T-helper 2 cell treated with Interferon-gamma antibody and Interleukin-4, amounts not matched to agents 100 ng/mL and 5 ng/mL, for 36 hours (primary cell): ENCODE data around the gene ZNF117. TPM values are rescaled to one million over a fixed set of nuclear protein-coding genes. Genes with fewer than 3 reads are reported as not detected.
"Not testable (repeated sequence)": the region's sequence is repeated elsewhere in the genome, so short reads cannot be mapped to it uniquely, and the experiment has no call there.

Experiments
- intact Hi-C: fragments of 100-400 bp; cut with micrococcal nuclease; formaldehyde crosslinking; loops from one replicate; pipeline ENCODE4 v1.15.1; 2023
- total RNA-seq: library from RNA; stranded (reverse); gene quantifications from 2 replicates; pipeline ENCODE4 v1.2.3, GENCODE V29; 2022

The ZNF117 gene
- 5.8 TPM in 2 replicates for total RNA-seq

- intact Hi-C loops: no loop called here
These were observed at the start of gene ZNF117 for GRCh38 chr7:64990936-64991335. ZNF117 (minus strand) TSS chr7:64991036.

- intact Hi-C loops: loop anchor here (1.0 to 5.0 kb wide), 9 partner anchors 32 to 944 kb away; partner anchors contain the start of genes ERV3-1, GUSB, VKORC1L1 and ZNF138
These were observed 47.9 kb upstream of the ZNF117 start for GRCh38 chr7:65038767-65039166.

GRCh38 chr7:65037740-65038688 lies 47.2 kb upstream of the ZNF117 start:
- intact Hi-C loops: loop anchor here (1.0 to 5.0 kb wide), 9 partner anchors 32 to 944 kb away; partner anchors contain the start of genes ERV3-1, GUSB, VKORC1L1 and ZNF138

- intact Hi-C loops: loop anchor here (5.0 kb wide), 3 partner anchors 716 to 946 kb away; partner anchors contain the start of genes GUSB and VKORC1L1
These were observed 45.7 kb upstream of the ZNF117 start for GRCh38 chr7:65036526-65036925.

- intact Hi-C loops: loop anchor here (5.0 kb wide), 3 partner anchors 717 to 947 kb away; partner anchors contain the start of genes GUSB and VKORC1L1
These were observed 44.6 kb upstream of the ZNF117 start for GRCh38 chr7:65035469-65035868.

GRCh38 chr7:65034120-65034782 lies 43.4 kb upstream of the ZNF117 start:
- intact Hi-C loops: not testable (repeated sequence)

- intact Hi-C loops: not testable (repeated sequence)
These were observed 42.6 kb upstream of the ZNF117 start for GRCh38 chr7:65033391-65033790.

GRCh38 chr7:65025023-65025422 lies 34.2 kb upstream of the ZNF117 start:
- intact Hi-C loops: not testable (repeated sequence)

- intact Hi-C loops: not testable (repeated sequence)
These were observed 30.1 kb upstream of the ZNF117 start for GRCh38 chr7:65020978-65021377.

- intact Hi-C loops: loop anchor here (5.0 to 10.0 kb wide), 2 partner anchors 448 to 1085 kb away; partner anchors contain the start of gene ZNF680
These were observed 19.0 kb upstream of the ZNF117 start for GRCh38 chr7:65009881-65010280.

- intact Hi-C loops: loop anchor here (5.0 to 10.0 kb wide), 2 partner anchors 447 to 1085 kb away; partner anchors contain the start of gene ZNF680
These were observed 18.6 kb upstream of the ZNF117 start for GRCh38 chr7:65009394-65009793.

GRCh38 chr7:65007036-65007435 lies 16.2 kb upstream of the ZNF117 start:
- intact Hi-C loops: loop anchor here (2.0 to 10.0 kb wide), 6 partner anchors 74 to 1082 kb away; partner anchors contain the start of genes ZNF107, ZNF273 and ZNF680

GRCh38 chr7:65006094-65006992 lies 15.5 kb upstream of the ZNF117 start, which contains the start of gene ERV3-1:
ERV3-1 (minus strand) TSS chr7:65006687; CDS start chr7:64993026, 13,661 bp downstream.
- intact Hi-C loops: loop anchor here (1.0 to 10.0 kb wide), 8 partner anchors 32 to 1082 kb away; partner anchors contain the start of genes ZNF107, ZNF273, ZNF680 and ZNF92

GRCh38 chr7:65004575-65004974 lies 13.7 kb upstream of the ZNF117 start:
- intact Hi-C loops: loop anchor here (10.0 kb wide), 1 partner anchor 1080 kb away; no protein-coding TSS in a partner anchor

- intact Hi-C loops: loop anchor here (10.0 kb wide), 1 partner anchor 1078 kb away; no protein-coding TSS in a partner anchor
These were observed 12.2 kb upstream of the ZNF117 start for GRCh38 chr7:65002972-65003585.

GRCh38 chr7:65001291-65001814 lies 10.5 kb upstream of the ZNF117 start:
- intact Hi-C loops: loop anchor here (10.0 kb wide), 1 partner anchor 1077 kb away; no protein-coding TSS in a partner anchor

- intact Hi-C loops: loop anchor here (10.0 kb wide), 1 partner anchor 1075 kb away; no protein-coding TSS in a partner anchor
These were observed 8.5 kb upstream of the ZNF117 start for GRCh38 chr7:64999165-65000004.

GRCh38 chr7:64998865-64999164 lies 8.0 kb upstream of the ZNF117 start:
- intact Hi-C loops: no loop called here
